Kidney glomerular epithelial cell (primary cell): ENCODE results near the gene ANXA11.

ENCODE experiments used
- DNase-seq: peaks from one replicate; lab custom pipeline; 2025; lab: John Stamatoyannopoulos, UW

The ANXA11 gene

GRCh38 chr10:80104066-80104926 is 101.0 kb downstream of the ANXA11 start:
- peak; percentile 0 for DNase-seq
